Psoas muscle (tissue), 8 donors: ENCODE data around the gene LHFPL6. TPM values are rescaled to one million over a fixed set of nuclear protein-coding genes. Genes with fewer than 3 reads are reported as not detected.

Source experiments
- ATAC-seq, 4 donors: fragments of 200-7000 bp; cut with Tn5 transposase; one replicate each; pipeline ENCODE4 v1.9.1; 2020; ENCODE audit warnings: moderate library complexity in 3 of 4, mild to moderate bottlenecking in 2 of 4
- DNase-seq, 2 donors: peaks; one replicate each; pipeline ENCODE4 v3.0.0-alpha.2; 2020
- H3K27ac ChIP-seq: fragments of 200-600 bp; one replicate; pipeline ENCODE4 v1.8.0; 2022
- H3K27me3 ChIP-seq, 3 donors: fragments of 200-600 bp in 1 of 3; one replicate each; pipeline versions ENCODE4 v1.6.1 to v1.8.0; 2013 to 2022; ENCODE audit warnings: low read length in 2 of 3, mild to moderate bottlenecking in 2 of 3, moderate library complexity in 1 of 3; ENCODE audit not compliant: insufficient read depth in 3 of 3
- H3K36me3 ChIP-seq, 2 donors: fragments of 200-600 bp in 1 of 2; one replicate each; pipeline versions ENCODE4 v1.6.1 to v1.8.0; 2013 to 2022; ENCODE audit warnings: low read depth in 1 of 2, mild to moderate bottlenecking in 1 of 2, moderate library complexity in 1 of 2; ENCODE audit not compliant: insufficient read depth in 1 of 2
- H3K4me1 ChIP-seq: fragments of 200-600 bp; one replicate; pipeline ENCODE4 v1.8.0; 2022
- H3K4me3 ChIP-seq: fragments of 200-600 bp; one replicate; pipeline ENCODE4 v1.8.0; 2022; ENCODE audit warnings: mild to moderate bottlenecking
- H3K9me3 ChIP-seq: fragments of 200-600 bp; one replicate; pipeline ENCODE4 v1.8.0; 2022
- CTCF ChIP-seq: fragments of 200-600 bp; IDR thresholded peaks from one replicate; pipeline ENCODE4 v1.8.0; 2022; ENCODE audit warnings: antibody characterized with exemption
- WGBS, 3 donors: extraction: QIAGEN DNeasy Blood & Tissue Kit; methylation state at CpG; one replicate each; pipeline versions ENCODE4 v1.1.6 to v1.1.7; 2013; 5-methylcytosine and 5-hydroxymethylcytosine counted together
- intact Hi-C, 2 donors: fragments of 100-400 bp; cut with DNase I; formaldehyde crosslinking; loops; one replicate each; pipeline versions ENCODE4 v1.11.0 to v1.14.2; 2022
- polyA plus RNA-seq, 3 donors: library from polyadenylated mRNA; stranded (reverse); fragments of 200-250 nt; gene quantifications; one replicate each; pipeline ENCODE4 v1.2.3, GENCODE V29; 2013
- total RNA-seq, 4 donors: library from RNA; stranded (reverse); fragmentation: NEBNext Ultra II Directional in 2 of 4; extraction: Animal tissue kit (Norgen Biotek cat#: 25700) in 2 of 4; gene quantifications; one replicate each; pipeline versions ENCODE4 v1.2.1 to v1.2.4, GENCODE V29; 2021 to 2023
- donor health status: healthy with polysubstance abuse.
- donor health status: DM: no; HTN: no; CAD: no; lungs with moderate emphysema.
- donor health status: Bipolar disorder and iron deficiency.
- donor health status: healthy.
- donor health status: DM: yes; HTN: yes; CAD: no.
- donor health status: DM: no; HTN: no; CAD: no.
- donor health status: DM: no; HTN: no; CAD: no.
- donor health status: DM: yes; HTN: yes; CAD: no.

Gene LHFPL6
- total and polyA plus RNA-seq, 7 donors, result 15.0 to 35.8 (median 17.3) TPM

- no peaks in the 10 kb centered on the region for H3K27me3 ChIP-seq
- intact Hi-C loops, result no loop called here
- H3K4me1 ChIP-seq, result peaks cover 8% of the 10 kb centered on the region
- H3K9me3 ChIP-seq, result no peaks in the 10 kb centered on the region
- DNase-seq (no peak), ATAC-seq (no peak)
- no peak for TF ChIP-seq CTCF
- WGBS, 3 donors, result 61 to 66% (median 61%) methylated on average over 3 of the region's 3 CpGs
- no peaks in the 10 kb centered on the region for H3K36me3 ChIP-seq
- no peak overlapping the region for H3K27ac ChIP-seq
- no peak overlapping the region for H3K4me3 ChIP-seq
These were observed 17.8 kb downstream of the LHFPL6 start for GRCh38 chr13:39585219-39585618.

- TF ChIP-seq CTCF, result no peak
- intact Hi-C loops, result no loop called here
- Histone ChIP-seq H3K36me3 (no peaks in the 10 kb centered on the region), H3K4me1 (peaks cover 27% of the 10 kb centered on the region), H3K4me3 (no peak overlapping the region), H3K27ac (no peak overlapping the region), H3K27me3 (no peaks in the 10 kb centered on the region), H3K9me3 (no peaks in the 10 kb centered on the region)
- WGBS, 3 donors, result 61 to 69% (median 63%) methylated on average over 5 of the region's 5 CpGs
- no peak for ATAC-seq
- no peak for DNase-seq
These were observed 22.0 kb downstream of the LHFPL6 start for GRCh38 chr13:39580881-39581575.

GRCh38 chr13:39578821-39579291 lies 24.1 kb downstream of the LHFPL6 start:
- Histone ChIP-seq H3K36me3 (no peaks in the 10 kb centered on the region), H3K4me1 (peaks cover 27% of the 10 kb centered on the region), H3K9me3 (no peaks in the 10 kb centered on the region), H3K27me3 (no peaks in the 10 kb centered on the region), H3K4me3 (no peak overlapping the region), H3K27ac (no peak overlapping the region)
- 60 to 75% (median 70%) methylated on average over 3 of the region's 3 CpGs for WGBS, 3 donors
- ATAC-seq, result no peak
- intact Hi-C loops, result no loop called here
- DNase-seq, result no peak
- TF ChIP-seq CTCF, result no peak

- DNase-seq (no peak), ATAC-seq (no peak)
- Histone ChIP-seq H3K9me3 (no peaks in the 10 kb centered on the region), H3K4me1 (peaks cover 27% of the 10 kb centered on the region), H3K27me3 (no peaks in the 10 kb centered on the region), H3K36me3 (no peaks in the 10 kb centered on the region), H3K4me3 (no peak overlapping the region), H3K27ac (no peak overlapping the region)
- intact Hi-C loops, result no loop called here
- no peak for TF ChIP-seq CTCF
- whole genome bisulfite sequencing, 3 donors, result 67 to 72% (median 72%) methylated on average over 5 of the region's 5 CpGs
These were observed 25.0 kb downstream of the LHFPL6 start for GRCh38 chr13:39577838-39578491.
